Thyroid gland (tissue), 4 donors: ENCODE measurements around the gene BCO1.

Experiments used
- CTCF ChIP-seq, 6 experiments: fragments of 200-600 bp in 3 of 6; fragments of 450-650 bp in 3 of 6; sonication (generic) in 3 of 6; IDR thresholded peaks; one replicate each; pipeline ENCODE4 v1.5.1; 2016 to 2019; ENCODE audit warnings: antibody characterized with exemption in 6 of 6, mild to moderate bottlenecking in 2 of 6, inconsistent platforms in 1 of 6, moderate library complexity in 1 of 6
- POLR2A ChIP-seq, 2 donors: fragments of 450-650 bp; IDR thresholded peaks; one replicate each; pipeline ENCODE4 v1.6.1; 2017; ENCODE audit warnings: antibody characterized with exemption in 2 of 2, mild to moderate bottlenecking in 2 of 2, moderate library complexity in 1 of 2

- no peak for TF ChIP-seq POLR2A (IDR thresholded peaks at IDR 0.05)
- no peak for TF ChIP-seq CTCF (IDR thresholded peaks at IDR 0.05)
These were observed 54.4 kb downstream of the BCO1 start for GRCh38 chr16:81292936-81293335.
